ENCODE measurements around the gene RHOD.

RHOD gene, protein sequence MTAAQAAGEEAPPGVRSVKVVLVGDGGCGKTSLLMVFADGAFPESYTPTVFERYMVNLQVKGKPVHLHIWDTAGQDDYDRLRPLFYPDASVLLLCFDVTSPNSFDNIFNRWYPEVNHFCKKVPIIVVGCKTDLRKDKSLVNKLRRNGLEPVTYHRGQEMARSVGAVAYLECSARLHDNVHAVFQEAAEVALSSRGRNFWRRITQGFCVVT

DNA sequence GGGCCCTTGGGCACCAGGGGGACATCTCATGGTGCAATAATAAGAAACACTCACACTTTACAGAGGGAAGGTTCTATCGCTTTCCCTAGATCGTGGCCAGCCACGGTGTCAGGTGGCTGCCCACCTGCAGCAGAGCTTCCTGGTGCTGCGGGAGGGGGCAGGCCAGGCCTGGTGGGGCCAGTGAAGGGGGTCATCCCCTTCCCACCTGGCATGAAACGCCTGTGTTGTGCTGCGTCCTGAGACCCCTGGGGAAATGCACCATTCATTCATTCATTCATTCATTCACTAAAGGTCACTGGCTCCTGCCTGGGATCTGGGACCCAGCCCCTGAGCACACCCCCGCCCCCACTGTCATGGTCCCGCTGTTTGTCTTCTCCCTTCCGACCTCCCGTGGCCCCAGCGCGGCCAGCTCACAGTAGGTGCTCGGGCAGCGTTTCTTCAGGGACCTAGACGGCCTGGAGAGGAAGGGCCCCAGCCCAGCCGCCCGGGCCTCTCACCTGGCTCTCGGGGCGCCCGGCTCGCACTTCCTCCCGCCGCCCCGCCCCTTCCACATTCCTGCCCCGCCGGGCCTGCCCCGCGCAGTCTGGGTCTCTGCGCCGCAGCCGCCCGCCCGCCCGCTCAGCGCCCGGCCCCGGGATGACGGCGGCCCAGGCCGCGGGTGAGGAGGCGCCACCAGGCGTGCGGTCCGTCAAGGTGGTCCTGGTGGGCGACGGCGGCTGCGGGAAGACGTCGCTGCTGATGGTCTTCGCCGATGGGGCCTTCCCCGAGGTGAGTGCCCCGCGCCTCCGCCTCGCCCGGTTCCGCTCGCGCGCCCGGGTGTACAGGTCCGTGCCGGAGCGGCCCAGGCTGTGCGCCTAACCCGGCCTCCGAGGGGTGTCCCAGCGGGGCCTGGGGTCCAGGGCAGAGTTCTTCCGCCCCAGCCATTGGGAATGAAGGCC, at the start of gene RHOD:
Gene RHOD, plus strand, starts transcription at position 581 of the 938 bp plus-strand sequence. Its CDS starts 56 bp downstream, at position 637.
- DNase-seq, result no peak

DNA sequence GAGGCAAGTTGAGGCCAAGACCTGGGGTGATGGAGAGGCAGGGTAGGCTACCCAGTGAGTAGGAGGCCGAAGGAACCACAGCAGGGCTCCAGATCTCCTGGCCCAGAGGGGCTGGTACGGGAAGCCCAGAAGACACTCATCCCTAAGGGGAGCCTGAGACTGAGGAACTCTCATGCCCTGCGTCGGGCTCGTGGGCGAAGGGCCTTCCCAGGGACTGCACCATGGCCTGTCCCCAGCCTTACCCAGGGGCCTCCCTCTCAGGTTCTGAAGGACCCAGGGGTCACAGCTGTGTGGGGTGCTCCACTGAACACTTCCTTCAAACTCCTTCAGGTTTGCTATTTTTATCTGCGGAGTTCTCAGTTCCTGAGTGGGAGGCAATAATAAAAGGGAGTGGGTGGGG, 49.5 kb upstream of the RHOD start:
- no peak for DNase-seq

DNA sequence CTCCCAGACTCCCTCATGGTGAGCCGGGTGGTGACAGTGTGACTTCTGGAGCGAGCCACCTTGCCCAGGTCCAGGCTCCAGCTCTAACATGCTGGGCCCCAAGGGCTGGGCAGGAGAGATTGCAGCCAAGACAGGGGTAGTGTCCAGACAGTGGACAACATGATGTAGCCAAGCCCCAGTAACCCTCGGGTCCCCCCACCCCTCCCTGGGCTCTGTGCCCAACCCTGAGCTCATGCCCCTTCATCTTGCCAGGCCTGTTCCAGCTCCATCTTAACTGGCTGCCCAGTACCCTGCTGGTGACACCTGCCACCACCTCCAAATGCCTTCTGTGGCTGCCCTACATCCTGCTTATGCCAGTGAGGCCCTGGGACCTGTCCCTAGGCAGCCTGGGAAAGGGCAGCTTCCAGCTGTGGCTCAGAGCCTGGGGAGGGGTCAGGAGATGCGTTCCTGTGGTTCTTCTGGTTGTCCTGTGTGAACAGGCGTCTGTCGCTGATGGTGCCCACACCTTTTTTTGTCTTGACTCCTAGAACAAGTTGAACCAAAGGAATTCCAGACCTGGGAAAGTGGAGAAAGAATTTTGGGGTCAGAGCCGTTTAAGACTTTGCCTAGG, 46.2 kb upstream of the RHOD start:
- DNase-seq, result no peak

DNA sequence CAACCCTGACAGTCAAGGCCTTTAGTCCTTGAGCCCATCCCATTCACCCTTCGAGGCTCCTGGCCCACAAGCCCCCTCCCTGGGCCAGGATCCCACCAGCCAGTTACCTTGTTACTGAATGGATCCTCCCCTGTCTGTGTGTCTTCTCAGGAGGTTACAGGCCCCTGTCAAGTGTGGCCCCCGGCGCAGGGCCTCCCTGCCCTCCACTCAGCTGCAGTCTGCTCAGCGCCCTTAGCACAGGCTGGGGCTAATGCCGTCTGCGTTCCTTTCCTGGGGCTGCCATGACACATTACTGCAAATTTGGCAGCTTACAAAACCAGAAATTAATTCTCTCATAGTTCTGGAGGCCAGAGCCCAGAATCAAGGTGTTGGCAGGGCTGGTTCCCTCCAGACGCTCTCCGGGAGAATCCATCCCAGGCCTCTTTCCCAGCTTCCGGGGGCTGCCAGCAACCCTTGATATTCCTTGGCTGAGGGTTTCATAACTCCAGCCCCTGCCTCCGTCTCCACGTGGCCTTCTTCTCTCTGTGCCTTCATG, 43.1 kb upstream of the RHOD start:
- no peak for DNase-seq

DNA sequence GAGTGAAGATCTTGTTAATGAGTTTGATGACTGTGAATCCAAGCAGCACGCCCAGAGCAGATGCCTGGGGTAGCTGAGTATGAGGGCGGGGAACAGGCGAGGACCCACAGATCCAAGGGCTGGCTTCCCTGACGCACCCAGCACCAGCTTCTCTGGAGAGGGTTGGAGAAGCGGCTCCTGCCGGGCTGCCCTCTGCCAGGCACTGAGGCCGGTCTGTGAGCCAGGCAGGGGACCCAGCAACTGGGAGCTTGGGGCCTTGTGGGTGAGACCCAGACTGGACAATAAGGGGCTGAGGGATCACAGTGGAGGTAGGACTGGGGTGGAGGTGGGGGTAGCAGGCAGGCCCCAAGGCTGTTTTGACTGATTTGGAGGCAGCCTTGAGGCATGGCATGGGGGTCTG, 42.3 kb upstream of the RHOD start:
- no peak for DNase-seq

DNA sequence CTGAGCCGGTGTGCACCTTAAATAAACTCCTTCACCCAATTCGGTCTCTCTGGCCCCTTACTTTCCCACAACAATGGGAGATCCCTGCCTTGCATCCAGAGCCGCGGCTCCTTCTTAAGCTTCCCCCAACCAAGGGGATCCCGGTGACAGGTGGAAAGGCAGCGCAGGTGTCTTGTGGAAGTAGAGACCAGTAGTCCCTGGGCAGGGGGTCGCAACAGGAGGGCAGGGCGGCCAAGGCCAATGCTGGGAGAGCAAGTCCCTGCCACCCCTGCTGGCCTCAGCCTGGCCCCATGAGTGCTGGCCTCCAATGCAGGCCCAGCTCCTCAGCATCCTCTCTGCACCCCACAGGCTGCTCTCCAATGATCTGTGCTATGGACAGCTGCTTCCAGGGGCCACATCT, 41.6 kb upstream of the RHOD start:
- DNase-seq, result no peak

DNA sequence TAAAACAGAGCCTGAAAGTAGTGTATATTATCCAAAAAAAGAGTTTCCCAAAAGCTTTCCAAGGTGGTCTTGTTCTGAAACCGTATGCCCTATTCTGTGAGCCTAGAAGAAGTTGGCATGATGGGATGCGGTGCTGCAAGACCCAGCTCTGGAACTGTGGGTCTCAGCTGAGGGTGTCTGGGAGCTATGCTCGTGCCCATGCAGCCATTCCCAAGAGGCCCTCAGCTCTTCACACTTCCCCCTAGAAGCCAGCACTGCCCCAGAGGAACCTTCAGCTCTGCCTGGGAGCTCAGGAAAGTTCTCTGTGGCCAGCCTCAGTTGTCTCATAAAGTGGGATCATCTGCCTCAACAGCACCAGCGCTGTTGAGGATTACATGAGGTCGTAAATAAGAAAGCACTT, 40.1 kb upstream of the RHOD start:
- no peak for DNase-seq

DNA sequence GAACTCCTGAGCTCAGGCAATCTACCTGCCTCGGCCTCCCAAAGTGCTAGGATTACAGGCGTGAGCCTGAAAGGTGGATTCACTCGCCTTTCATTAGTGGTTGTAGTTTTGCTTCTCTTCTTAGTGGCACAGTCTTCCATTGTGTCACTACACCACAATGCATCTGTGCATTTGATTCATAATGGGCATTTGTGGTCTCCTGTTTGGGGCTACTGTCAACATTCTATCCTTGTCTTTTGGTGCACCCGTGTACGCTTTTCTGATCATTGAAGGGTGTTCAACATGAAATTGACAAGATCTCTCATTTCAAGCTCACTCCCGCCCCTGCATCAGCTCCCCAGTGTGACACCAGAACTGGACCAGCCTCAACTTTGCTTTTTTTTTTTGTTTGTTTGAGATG, 35.7 kb upstream of the RHOD start:
- no peak for DNase-seq

DNA sequence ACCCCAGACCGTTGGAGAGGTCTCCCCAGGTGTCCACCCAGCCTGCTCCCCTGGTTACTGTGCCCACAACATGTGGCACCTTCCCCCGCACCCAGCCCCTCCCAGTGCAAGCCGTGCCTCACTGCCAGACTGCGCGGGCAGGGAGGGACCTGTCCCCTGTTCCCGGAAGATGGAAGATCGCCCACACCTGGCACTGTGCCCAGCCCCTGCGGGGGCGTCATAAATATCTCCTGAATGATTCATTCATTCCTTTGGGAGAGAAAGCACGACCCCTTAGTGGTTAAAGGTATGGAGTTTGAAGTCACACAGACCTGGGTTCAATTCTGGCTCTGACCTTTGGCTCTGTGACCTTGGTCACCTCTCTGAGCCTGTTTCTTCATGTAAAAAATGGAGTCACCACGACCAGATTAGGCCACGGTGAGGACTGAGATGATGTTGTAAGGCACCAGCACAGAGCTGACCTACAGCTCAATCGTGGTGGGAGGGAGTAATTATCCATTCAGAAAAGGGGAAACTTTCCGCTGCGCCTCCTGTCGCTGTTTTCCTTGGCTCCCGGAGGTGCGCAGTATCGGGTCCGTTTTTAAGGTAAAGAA, 34.2 kb upstream of the RHOD start:
- peak in 29 of 56 donors; percentile 12 to 78 (median 31) for DNase-seq

DNA sequence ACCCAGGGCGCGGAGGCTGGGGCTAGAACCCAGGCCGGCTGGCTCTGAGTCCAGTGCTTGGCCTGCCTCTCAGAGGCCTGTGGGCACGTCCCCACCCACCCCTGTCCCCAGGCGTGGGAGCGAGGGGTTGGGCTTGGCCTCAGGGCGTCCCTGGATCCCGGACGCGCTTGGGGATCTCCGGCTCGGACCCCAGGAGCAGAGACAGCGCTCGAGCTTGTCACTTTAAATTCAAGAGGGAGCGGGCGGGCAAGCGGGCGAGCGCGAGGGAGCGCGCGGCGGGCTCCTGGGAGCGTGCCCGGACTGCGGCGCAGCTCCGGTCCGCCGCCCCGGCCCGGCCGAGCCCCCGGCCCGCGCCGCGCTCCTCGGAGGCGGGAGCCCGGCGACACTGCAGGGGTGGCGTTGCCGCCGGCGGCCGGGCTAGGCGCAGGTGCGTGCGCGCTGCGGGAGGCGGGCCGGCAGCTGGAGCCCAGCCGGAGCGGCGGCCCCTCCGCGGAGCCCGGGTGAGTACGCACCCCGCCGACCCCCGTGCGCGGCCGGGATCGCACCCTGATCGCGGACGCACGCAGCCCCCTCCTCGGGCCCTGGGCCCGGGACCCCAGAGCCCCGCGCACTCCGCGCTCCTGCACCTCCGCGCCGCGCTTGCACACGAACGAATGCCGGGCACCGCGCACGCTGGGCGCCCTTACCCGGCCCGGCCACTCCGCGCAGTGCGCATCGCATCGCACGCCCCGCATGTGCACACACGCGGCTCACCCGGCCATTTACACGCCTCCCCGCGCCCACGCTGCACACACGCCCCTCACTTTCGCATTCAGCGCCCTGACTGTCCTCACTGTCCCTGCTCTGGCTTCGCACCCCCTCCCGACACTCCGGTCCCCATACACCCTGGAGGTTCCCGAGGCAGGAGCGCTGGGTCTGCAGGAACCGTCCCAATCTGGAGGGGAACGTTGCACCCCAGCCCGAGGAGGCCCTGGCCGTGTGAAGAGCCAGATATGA, 33.4 kb upstream of the RHOD start, which contains the start of gene SYT12:
Gene SYT12, plus strand, starts transcription at position 174 of the 996 bp plus-strand sequence. CDS start 7,011 bp downstream, outside the sequence.
- DNase-seq, result peak in 14 of 56 donors; percentile 11 to 49 (median 28)

DNA sequence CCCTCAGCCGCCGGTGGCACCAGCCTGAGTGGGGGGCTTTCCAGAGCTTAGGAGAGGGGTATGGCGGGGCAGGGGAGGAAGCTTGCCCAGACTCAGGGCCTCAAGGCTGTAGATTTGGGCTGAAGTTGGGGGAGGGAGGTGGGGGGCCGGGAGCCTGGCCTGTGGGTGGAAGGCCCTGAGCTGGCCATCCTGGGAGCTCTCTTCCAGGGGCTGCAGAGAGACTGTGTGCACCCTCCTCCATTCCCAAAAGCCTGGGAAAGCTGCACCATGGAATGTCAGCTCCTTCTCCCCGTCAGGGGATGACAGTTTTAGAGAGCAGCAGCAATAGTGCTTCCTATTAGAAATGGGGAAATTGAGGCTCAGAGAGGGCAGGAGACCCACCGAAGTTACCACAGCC, 32.7 kb upstream of the RHOD start:
- DNase-seq, result no peak

DNA sequence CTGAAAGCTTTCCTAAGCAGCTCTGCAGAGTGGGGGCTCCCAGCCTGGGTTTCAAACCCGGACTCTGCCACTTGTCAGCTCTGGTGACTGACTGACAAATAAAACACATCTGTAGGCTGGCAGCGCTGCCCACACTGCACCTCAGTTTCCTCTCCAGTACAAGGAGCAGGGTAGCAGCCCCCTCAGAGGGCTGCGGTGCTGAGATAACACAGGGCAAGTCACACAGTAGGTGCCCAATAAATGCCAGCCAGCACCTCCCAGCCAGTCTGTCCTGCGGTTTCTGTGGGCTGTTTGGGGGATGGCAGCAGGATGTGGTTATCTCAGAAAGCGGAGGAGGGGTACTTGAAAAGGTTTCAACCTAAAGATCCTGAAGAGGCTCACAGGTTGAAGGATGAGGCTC, 32.2 kb upstream of the RHOD start:
- DNase-seq, result no peak

DNA sequence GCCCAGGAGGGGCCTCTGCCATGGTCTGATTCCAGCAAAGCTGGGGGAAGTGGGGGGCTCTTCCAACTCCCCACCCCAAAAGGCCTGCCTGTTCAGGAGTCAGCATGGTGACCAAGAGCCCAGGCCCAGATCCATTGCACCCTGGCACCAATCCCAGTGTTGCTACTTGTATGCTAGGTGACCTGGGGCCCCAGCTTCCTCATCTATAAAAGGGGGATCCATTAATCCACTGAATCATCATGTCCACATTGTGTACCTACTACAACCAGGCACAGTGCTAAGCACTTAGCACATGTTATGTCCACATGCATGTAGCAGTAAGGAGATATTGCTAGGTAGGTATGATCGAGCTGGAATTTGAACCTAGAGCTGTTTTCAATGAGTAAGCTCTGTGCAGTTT, 31.7 kb upstream of the RHOD start:
- DNase-seq, result no peak

DNA sequence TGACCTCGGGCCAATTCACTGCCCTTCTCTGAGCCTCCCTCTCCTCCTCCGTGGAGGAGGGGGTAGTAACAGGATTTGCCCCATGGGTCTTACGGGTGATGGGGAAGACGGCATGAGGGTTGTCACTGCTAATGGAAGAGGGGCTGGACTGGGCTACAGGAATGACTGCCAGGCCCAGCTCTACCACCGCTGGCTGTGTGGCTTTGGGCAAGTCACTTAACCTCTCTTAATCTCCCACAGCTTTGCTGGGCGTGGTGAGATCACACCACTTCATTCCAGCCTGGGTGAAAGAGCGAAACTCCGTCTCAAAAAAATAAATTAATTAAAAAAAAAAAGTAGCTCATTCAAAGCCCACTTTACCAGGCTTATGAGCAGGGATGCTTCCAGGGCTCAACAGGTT, 30.9 kb upstream of the RHOD start:
- DNase-seq, result no peak

DNA sequence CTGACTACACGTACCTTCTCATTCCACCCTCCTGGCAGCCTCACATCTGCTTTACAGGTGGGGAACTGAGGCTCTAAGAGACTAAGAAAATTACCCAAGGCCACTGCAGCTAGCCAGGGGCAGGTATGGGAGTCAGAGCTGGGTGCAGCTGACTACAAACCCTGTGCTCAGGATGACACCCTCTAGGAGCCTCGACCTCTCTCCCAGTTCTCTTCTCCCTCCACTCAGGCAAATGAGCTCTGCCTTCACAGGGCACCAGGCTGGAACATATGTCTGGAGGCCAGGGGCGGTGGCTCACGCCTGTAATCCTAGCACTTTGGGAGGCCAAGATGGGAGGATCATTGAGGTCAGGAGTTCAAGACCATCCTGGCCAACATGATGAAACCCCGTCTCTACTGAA, 29.7 kb upstream of the RHOD start:
- no peak for DNase-seq

DNA sequence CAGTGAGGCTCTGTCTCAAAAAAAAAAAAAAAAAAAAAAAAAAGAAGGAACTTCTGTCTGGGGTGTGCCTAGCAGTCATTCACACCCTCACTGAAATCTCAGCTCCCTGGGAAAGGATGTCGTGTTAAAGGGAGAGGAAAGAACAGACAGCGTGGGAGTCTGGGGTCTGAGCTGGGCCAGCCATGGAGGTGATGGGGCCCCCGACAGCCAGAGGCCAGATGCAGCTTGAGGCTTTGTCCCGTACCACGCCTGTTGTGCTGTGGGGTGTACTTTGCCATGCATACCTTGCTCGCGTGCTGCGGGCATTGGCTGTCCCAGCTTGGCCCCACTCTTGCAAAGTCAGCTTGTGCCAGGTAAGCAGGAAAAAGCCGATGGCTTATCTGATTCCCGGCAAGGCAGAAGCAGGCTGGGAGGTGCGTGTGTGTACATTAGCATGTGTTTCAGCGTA, 29.1 kb upstream of the RHOD start:
- DNase-seq, result no peak

DNA sequence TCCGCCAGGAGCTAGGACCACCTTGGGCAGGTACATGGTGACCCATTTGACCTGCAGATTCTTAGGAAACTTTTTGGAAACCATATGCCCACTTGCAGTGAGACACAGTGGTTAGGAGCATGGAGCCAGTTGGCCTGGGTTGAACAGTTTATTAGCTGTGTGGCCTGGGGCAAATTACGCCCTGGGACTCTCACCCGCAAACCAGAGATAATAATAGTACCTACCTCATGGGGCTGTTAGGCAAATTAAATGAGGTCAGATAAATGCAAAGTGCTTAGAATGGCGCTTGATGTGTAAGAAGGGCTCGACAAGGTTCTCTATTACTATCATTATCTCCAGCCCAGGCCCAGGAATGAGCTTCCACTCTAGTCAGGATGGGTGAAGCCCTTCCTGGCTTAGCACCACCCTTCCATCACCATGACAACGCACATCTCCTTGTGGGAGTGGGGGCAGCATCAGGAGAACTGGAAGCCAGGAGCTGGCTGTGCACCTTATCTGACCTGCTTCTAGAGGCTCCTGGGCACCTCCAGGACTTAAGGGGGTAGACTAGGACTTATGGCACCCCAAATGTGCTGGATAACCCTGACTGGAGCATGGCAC, 28.6 kb upstream of the RHOD start:
- peak in 11 of 56 donors; percentile 8 to 42 (median 21) for DNase-seq

DNA sequence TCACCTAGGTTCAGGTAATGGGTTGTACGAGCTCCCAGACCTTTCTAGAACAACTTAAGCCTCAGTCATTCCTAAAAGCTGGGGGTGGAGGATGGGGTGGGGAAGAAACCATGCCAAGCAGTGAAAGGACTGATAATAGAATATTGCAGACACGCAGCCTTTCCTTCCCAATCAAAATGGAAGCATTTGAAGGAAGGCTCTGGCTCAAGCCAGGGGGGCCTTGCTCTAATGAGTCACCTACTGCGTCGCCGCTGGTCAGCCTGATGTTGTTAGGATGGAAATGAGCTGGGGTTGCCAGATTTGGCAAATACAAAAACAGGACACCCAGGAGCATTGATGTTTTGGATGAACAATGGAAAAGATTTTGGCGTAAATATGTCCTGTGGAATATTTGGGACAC, 27.5 kb upstream of the RHOD start:
- no peak for DNase-seq

DNA sequence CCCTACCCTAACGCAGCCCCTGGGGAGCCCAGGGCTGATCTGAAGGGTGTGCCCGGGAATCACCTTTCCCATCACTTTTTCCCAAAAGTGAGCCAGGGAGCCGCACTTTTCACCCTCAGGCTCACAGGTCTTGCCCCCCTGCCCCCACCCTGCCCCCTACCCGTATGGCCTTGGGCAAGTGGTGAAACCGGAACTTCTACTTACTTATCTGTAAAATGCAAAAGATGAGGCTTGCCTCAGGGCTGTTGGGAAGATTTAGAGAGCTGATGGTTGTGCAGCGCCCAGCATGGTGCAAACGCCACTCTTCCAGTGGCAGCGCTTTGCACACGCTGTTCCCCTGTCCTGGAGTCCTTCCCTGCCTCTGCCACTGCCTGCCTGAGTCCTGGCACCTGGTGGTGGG, 25.7 kb upstream of the RHOD start:
- no peak for DNase-seq
